PC-3 (cell line): ENCODE data around the gene FUNDC1. TPM values are rescaled to one million over a fixed set of nuclear protein-coding genes. Genes with fewer than 3 reads are reported as not detected.
"Not testable (repeated sequence)": the region's sequence is repeated elsewhere in the genome, so short reads cannot be mapped to it uniquely, and the experiment has no call there.

Experiments
- ATAC-seq: fragments of 200-7000 bp; cut with Tn5 transposase; 2 replicates; pipeline ENCODE4 v1.9.1; 2020; ENCODE audit warnings: mild to moderate bottlenecking, moderate library complexity
- BruUV-seq: library from RNA; stranded (reverse); fragments of 400-500 nt; replicated peaks from 2 replicates; lab custom pipeline; 2021; lab: Mats Ljungman, UMichigan
- CTCF ChIA-PET: fragments of 300-600 bp; sonication (Branson Sonifier 250); formaldehyde crosslinking; loops from one replicate; lab custom pipeline; 2022; ENCODE audit warnings: antibody characterized with exemption; lab: Charles Lee
- POLR2A ChIA-PET: fragments of 300-600 bp; sonication (Branson Sonifier 250); formaldehyde crosslinking; loops from one replicate; lab custom pipeline; 2022; ENCODE audit warnings: antibody characterized with exemption; ENCODE audit not compliant: unreplicated experiment; lab: Charles Lee
- DNase-seq: peaks from one replicate; pipeline ENCODE4 v3.0.0-alpha.2; 2015
- H2AFZ ChIP-seq: fragments of 300-600 bp; sonication (generic); 2 replicates; pipeline ENCODE4 v1.6.0; 2016; ENCODE audit warnings: antibody characterized with exemption, low read length
- H3F3A ChIP-seq: fragments of 300-600 bp; sonication (generic); one replicate; pipeline ENCODE4 v1.6.0; 2017; ENCODE audit warnings: antibody characterized with exemption, low read length, control low read depth, mild to moderate bottlenecking; ENCODE audit not compliant: unreplicated experiment
- H3K27ac ChIP-seq: fragments of 300-600 bp; sonication (generic); 2 replicates; pipeline ENCODE4 v1.5.1; 2016; ENCODE audit warnings: mild to moderate bottlenecking, low read length
- H3K27me3 ChIP-seq: fragments of 300-600 bp; sonication (generic); 2 replicates; pipeline ENCODE4 v1.6.1; 2016; ENCODE audit warnings: low read length, mixed read lengths
- H3K36me3 ChIP-seq: fragments of 300-600 bp; sonication (generic); 2 replicates; pipeline ENCODE4 v1.6.1; 2016; ENCODE audit warnings: low read depth, mixed run types, low read length, mixed read lengths
- H3K4me1 ChIP-seq: fragments of 300-600 bp; sonication (generic); 2 replicates; pipeline ENCODE4 v1.5.1; 2016; ENCODE audit warnings: low read length; ENCODE audit not compliant: insufficient read depth
- H3K4me2 ChIP-seq: fragments of 300-600 bp; sonication (generic); 2 replicates; pipeline ENCODE4 v1.6.0; 2016; ENCODE audit warnings: low read length
- H3K4me3 ChIP-seq: fragments of 300-600 bp; sonication (generic); 2 replicates; pipeline ENCODE4 v1.5.1; 2016; ENCODE audit warnings: mild to moderate bottlenecking, low read length, mixed read lengths
- H3K79me2 ChIP-seq: fragments of 300-600 bp; sonication (generic); 2 replicates; pipeline ENCODE4 v1.6.1; 2017; ENCODE audit warnings: low read length, mixed read lengths
- H3K9ac ChIP-seq: fragments of 300-600 bp; sonication (generic); 2 replicates; pipeline ENCODE4 v1.6.0; 2016; ENCODE audit warnings: mild to moderate bottlenecking, low read length
- H3K9me2 ChIP-seq: fragments of 300-600 bp; sonication (generic); replicated peaks from 2 replicates; pipeline ENCODE4 v1.6.1; 2016; ENCODE audit warnings: mixed run types, low read length, mixed read lengths
- H3K9me3 ChIP-seq: fragments of 300-600 bp; sonication (generic); 2 replicates; pipeline ENCODE4 v1.6.1; 2016; ENCODE audit warnings: low read length, mixed read lengths
- H4K20me1 ChIP-seq: fragments of 300-600 bp; sonication (generic); 2 replicates; pipeline ENCODE4 v1.6.1; 2016; ENCODE audit warnings: low read length, mixed read lengths
- CTCF ChIP-seq: fragments of 300-600 bp; sonication (generic); conservative IDR thresholded peaks from 2 replicates; pipeline ENCODE4 v1.5.1; 2017; ENCODE audit warnings: antibody characterized with exemption, low read depth, mild to moderate bottlenecking, low read length
- EZH2 ChIP-seq: fragments of 300-600 bp; sonication (generic); IDR thresholded peaks from one replicate; pipeline ENCODE4 v1.6.1; 2017; ENCODE audit warnings: antibody characterized with exemption, mild to moderate bottlenecking, low read length; ENCODE audit not compliant: unreplicated experiment
- EZH2phosphoT487 ChIP-seq: fragments of 300-600 bp; sonication (generic); IDR thresholded peaks from 2 replicates; pipeline ENCODE4 v1.6.1; 2018; ENCODE audit warnings: mild to moderate bottlenecking, antibody characterized with exemption, low read length, borderline replicate concordance
- intact Hi-C: fragments of 100-400 bp; cut with micrococcal nuclease; formaldehyde crosslinking; loops from 2 replicates; pipeline ENCODE4 v1.9.0; 2023
- total RNA-seq: library from RNA; depleted of rRNA; stranded (reverse); fragments of >200 nt; gene quantifications from 2 replicates; pipeline ENCODE4 v1.2.3, GENCODE V29; 2014

Gene FUNDC1
- total RNA-seq, 1 experiment from 2014 or later: 28.0 TPM

DNA sequence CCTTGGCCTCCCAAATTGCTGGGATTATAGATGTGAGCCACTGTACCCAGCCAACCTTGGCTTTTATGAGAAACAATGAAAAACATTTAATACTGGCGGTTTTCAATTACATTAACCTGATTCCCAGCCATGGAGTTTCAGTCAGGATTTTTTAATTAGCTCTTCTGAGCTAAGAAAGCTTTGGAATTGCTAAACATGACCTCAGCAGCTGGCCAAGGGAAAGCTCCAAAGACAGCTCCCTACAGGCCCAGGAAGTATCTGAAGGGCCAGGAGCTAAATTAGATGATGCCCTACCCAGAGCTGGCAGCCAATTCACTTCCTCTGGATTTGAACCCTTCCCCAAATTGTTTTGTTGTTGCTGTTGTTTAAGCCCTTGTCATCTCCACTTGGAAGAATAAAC is 26.5 kb upstream of the FUNDC1 start:
- ChIA-PET CTCF (no interaction called here), POLR2A (no interaction called here)
- H3K9me3 ChIP-seq: no peaks in the 10 kb centered on the region
- peaks cover 8% of the 10 kb centered on the region; the same call in 1 of the 2 replicates for H3K4me1 ChIP-seq
- TF ChIP-seq EZH2phosphoT487 (no peak), EZH2 (no peak), CTCF (no peak)
- no peak overlapping the region for H3K4me2 ChIP-seq
- H3K36me3 ChIP-seq: no peaks in the 10 kb centered on the region
- no peaks in the 10 kb centered on the region for H4K20me1 ChIP-seq
- DNase-seq: no peak
- no peaks in the 10 kb centered on the region for H3K79me2 ChIP-seq
- no peak overlapping the region for H3K9ac ChIP-seq
- no peaks in the 10 kb centered on the region for H3K27me3 ChIP-seq
- H3K4me3 ChIP-seq: no peak overlapping the region
- H3K27ac ChIP-seq: no peak overlapping the region
- H3K9me2 ChIP-seq: no peaks in the 10 kb centered on the region
- no peak for ATAC-seq
- intact Hi-C loops: no loop called here
- no TSS peak for BruUV-seq
- H2AFZ ChIP-seq: no peak overlapping the region
- no peaks in the 10 kb centered on the region for H3F3A ChIP-seq

- ATAC-seq: no peak
- Histone ChIP-seq H3K4me2 (no peak overlapping the region), H3K9me3 (no peaks in the 10 kb centered on the region), H3K4me3 (no peak overlapping the region), H4K20me1 (no peaks in the 10 kb centered on the region), H2AFZ (no peak overlapping the region), H3K27me3 (no peaks in the 10 kb centered on the region), H3K79me2 (no peaks in the 10 kb centered on the region), H3K27ac (no peak overlapping the region), H3K9me2 (no peaks in the 10 kb centered on the region), H3K9ac (no peak overlapping the region), H3F3A (no peaks in the 10 kb centered on the region), H3K4me1 (peaks cover 8% of the 10 kb centered on the region; the same call in 1 of the 2 replicates), H3K36me3 (no peaks in the 10 kb centered on the region)
- TF ChIP-seq EZH2 (no peak), EZH2phosphoT487 (no peak), CTCF (no peak)
- ChIA-PET POLR2A (no interaction called here), CTCF (no interaction called here)
- intact Hi-C loops: no loop called here
- no peak for DNase-seq
- no TSS peak for BruUV-seq
Observed at GRCh38 chrX:44568196-44568595, 25.5 kb upstream of the FUNDC1 start.

DNA sequence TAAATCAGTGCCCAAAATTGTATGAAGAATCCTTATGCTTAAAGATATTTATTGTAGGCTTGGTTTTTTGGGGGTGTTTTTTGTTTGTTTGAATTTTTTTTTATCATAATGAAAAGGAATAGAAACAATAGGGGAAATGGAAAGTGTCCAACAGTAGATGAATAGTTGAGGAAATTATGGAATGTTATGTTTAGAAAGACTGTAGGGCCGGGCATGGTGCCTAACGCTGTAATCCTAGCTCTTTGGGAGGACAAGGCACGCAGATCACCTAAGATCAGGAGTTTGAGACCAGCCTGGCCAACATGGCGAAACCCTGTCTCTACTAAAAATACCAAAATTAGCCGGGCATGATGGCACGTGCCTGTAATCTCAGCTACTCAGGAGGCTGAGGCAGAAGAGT is 19.2 kb upstream of the FUNDC1 start:
- H3K4me3 ChIP-seq, H3K4me2 ChIP-seq, H3K9ac ChIP-seq, H3K9me3 ChIP-seq, intact Hi-C loops, CTCF ChIA-PET, H3F3A ChIP-seq, H2AFZ ChIP-seq, H3K27ac ChIP-seq, H3K36me3 ChIP-seq, H3K4me1 ChIP-seq, DNase-seq, POLR2A ChIA-PET, H3K27me3 ChIP-seq, ATAC-seq, H3K79me2 ChIP-seq, H3K9me2 ChIP-seq, BruUV-seq, H4K20me1 ChIP-seq: not testable (repeated sequence)
